ENCODE measurements around the gene ZNF586.
A peak's percentile ranks its signal among the peaks of the same experiment; 100 is the strongest.

The ZNF586 gene

GRCh38 chr19:57825511-57825910, 56.0 kb downstream of the ZNF586 start:
- DNase-seq = no peak

GRCh38 chr19:57829316-57829715, 59.8 kb downstream of the ZNF586 start:
- DNase-seq = no peak

- peak; percentile 68 for DNase-seq
Observed at GRCh38 chr19:57830071-57830602, 60.7 kb downstream of the ZNF586 start, which contains the start of gene ZNF587B. TSS of gene ZNF587B (plus strand) at chr19:57830299. CDS start at chr19:57830529, 230 bp downstream.

Measured in fibroblast of skin of right quadriceps (primary cell).